ENCODE data around the gene MINDY2. TPM values are rescaled to one million over a fixed set of nuclear protein-coding genes. Genes with fewer than 3 reads are reported as not detected.
"Not testable (repeated sequence)": the region's sequence is repeated elsewhere in the genome, so short reads cannot be mapped to it uniquely, and the experiment has no call there.

The MINDY2 gene
- total and polyA plus RNA-seq, 2 experiments from 2014 or later, result 30.7 to 40.2 TPM

DNA sequence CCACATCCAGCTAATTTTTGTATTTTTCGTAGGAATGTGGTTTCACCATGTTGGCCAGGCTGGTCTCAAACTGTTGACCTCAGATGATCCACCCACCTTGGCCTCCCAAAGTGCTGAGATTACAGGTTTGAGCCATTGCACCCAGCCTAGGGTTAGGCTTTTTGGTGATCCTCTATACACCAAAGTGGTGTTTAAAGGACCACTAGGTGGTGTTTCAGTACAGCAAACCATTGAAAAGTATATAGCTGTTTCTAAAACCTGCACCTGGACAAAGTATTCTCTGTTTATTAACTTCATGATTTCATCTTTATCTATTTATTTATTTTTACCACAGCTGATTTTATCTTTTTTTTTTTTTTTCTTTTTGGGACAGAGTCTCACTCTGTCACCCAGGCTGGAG is 68.4 kb downstream of the MINDY2 start:
- no peaks in the 10 kb centered on the region for H3K36me3 ChIP-seq
- no peak overlapping the region for H3K4me3 ChIP-seq
- no peaks in the 10 kb centered on the region for H3K9me3 ChIP-seq (ENCODE audit: low read depth)
- H3K4me1 ChIP-seq (ENCODE audit: low read depth), result peaks cover 9% of the 10 kb centered on the region
- peak in 1 of 2 donors; percentile 37 for DNase-seq (ENCODE audit: low read depth in 1 of 2, low spot score in 1 of 2)
- TF ChIP-seq, protein P1, sequence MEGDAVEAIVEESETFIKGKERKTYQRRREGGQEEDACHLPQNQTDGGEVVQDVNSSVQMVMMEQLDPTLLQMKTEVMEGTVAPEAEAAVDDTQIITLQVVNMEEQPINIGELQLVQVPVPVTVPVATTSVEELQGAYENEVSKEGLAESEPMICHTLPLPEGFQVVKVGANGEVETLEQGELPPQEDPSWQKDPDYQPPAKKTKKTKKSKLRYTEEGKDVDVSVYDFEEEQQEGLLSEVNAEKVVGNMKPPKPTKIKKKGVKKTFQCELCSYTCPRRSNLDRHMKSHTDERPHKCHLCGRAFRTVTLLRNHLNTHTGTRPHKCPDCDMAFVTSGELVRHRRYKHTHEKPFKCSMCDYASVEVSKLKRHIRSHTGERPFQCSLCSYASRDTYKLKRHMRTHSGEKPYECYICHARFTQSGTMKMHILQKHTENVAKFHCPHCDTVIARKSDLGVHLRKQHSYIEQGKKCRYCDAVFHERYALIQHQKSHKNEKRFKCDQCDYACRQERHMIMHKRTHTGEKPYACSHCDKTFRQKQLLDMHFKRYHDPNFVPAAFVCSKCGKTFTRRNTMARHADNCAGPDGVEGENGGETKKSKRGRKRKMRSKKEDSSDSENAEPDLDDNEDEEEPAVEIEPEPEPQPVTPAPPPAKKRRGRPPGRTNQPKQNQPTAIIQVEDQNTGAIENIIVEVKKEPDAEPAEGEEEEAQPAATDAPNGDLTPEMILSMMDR (IDR thresholded peaks at IDR 0.05; ENCODE audit: low read depth, low read length), result peak; percentile 37
- H3K27me3 ChIP-seq, result no peaks in the 10 kb centered on the region
- H3K27ac ChIP-seq, result no peak overlapping the region

DNA sequence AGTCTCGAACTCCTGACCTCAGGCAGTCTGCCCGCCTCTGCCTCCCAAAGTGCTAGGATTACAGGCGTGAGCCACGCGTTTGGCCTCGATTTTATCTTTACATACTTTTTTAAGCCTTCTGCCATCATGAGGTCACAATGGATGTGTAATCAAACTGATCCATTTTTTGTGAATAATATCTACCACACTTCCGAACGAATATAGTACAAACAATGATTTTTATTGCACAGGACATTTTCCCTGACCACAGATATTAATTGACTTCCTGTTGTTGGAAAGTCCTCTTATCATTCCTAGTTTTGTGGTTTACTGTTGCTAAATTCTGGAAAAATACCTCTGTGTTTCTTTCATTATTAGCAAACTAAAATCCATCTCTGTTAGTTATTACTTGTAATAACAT is 68.9 kb downstream of the MINDY2 start:
- Histone ChIP-seq H3K4me1 (ENCODE audit: low read depth) (peaks cover 9% of the 10 kb centered on the region), H3K9me3 (ENCODE audit: low read depth) (no peaks in the 10 kb centered on the region), H3K27ac (no peak overlapping the region), H3K36me3 (no peaks in the 10 kb centered on the region), H3K4me3 (no peak overlapping the region), H3K27me3 (no peaks in the 10 kb centered on the region)
- peak in 1 of 2 donors; percentile 94 for DNase-seq (ENCODE audit: low read depth in 1 of 2, low spot score in 1 of 2)
- TF ChIP-seq, protein P1 (IDR thresholded peaks at IDR 0.05; ENCODE audit: low read depth, low read length), result no peak

DNA sequence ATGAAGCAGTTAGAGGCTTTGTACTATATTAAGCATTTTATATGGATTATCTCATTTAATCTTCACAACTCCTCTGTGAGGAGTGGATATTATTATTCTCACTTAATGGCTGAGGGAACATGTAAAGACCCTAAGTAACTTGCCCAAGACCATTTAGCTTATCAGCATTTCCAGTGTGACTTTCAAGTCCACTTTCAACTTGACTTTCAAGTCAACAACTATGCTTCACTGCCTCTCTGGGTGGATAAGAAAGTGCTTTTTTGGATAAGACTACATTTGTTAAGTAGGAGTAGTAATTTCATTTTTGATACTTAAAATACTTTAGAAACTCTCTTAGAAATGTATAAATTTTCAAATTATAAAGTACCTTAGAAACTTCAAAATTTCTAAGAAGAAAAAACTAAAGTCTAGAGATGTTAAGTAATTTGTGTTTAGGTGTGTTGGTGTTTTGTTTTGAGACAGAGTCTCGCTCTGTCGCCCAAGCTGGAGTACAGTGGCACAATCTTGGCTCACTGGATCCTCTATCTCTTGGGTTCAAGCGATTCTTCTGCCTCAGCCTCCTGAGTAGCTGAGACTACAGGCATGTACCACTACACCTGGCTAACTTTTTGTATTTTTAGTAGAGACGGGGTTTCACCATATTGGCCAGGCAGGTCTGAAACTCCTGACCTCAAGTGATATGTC is 71.8 kb downstream of the MINDY2 start:
- TF ChIP-seq, protein P1 (IDR thresholded peaks at IDR 0.05; ENCODE audit: low read depth, low read length), result no peak
- no peak for DNase-seq (ENCODE audit: low read depth in 1 of 2, low spot score in 1 of 2)
- Histone ChIP-seq H3K36me3 (peaks cover 4% of the 10 kb centered on the region), H3K4me3 (no peak overlapping the region), H3K27me3 (no peaks in the 10 kb centered on the region), H3K4me1 (ENCODE audit: low read depth) (peaks cover 9% of the 10 kb centered on the region), H3K9me3 (ENCODE audit: low read depth) (no peaks in the 10 kb centered on the region), H3K27ac (no peak overlapping the region)

GRCh38 chr15:58851205-58851604 is 80.1 kb downstream of the MINDY2 start:
- not testable (repeated sequence) for H3K9me3 ChIP-seq (ENCODE audit: low read depth); H3K4me1 ChIP-seq (ENCODE audit: low read depth); H3K4me3 ChIP-seq; DNase-seq (ENCODE audit: low read depth in 1 of 2, low spot score in 1 of 2); H3K27me3 ChIP-seq; H3K27ac ChIP-seq
- peaks cover 15% of the 10 kb centered on the region for H3K36me3 ChIP-seq

DNA sequence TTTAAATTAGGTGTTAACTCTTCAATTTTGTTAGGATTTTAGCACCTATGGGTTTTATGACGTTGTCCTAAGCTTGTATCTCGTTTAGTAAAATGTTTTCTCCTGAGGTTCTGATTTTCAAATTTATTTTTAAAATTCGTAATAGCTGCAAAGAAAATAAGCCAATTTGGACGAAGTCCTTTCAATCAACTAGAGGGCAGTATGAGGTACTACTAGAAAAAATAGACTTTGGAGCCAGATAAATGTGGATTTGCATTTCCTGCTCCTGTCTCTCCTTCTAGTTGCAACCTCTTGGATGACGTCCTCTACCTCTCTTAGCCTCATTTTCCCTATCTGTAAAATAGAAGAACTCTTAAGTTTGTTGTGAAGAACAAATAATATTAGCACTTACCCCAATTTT is 81.2 kb downstream of the MINDY2 start:
- peak in 1 of 2 donors; percentile 23 for DNase-seq (ENCODE audit: low read depth in 1 of 2, low spot score in 1 of 2)
- TF ChIP-seq, protein P1 (IDR thresholded peaks at IDR 0.05; ENCODE audit: low read depth, low read length), result peak; percentile 17
- peaks cover 11% of the 10 kb centered on the region for H3K36me3 ChIP-seq

GRCh38 chr15:58854593-58854992 is 83.5 kb downstream of the MINDY2 start:
- peak in 1 of 2 donors; percentile 42 for DNase-seq (ENCODE audit: low read depth in 1 of 2, low spot score in 1 of 2)
- H3K4me1 ChIP-seq (ENCODE audit: low read depth), result no peaks in the 10 kb centered on the region
- no peak overlapping the region for H3K4me3 ChIP-seq
- H3K27me3 ChIP-seq, result no peaks in the 10 kb centered on the region
- H3K36me3 ChIP-seq, result peaks cover 11% of the 10 kb centered on the region
- peak overlapping the region; percentile 5 for H3K27ac ChIP-seq
- H3K9me3 ChIP-seq (ENCODE audit: low read depth), result no peaks in the 10 kb centered on the region
- TF ChIP-seq, protein P1 (IDR thresholded peaks at IDR 0.05; ENCODE audit: low read depth, low read length), result no peak

More for the DNA sequence above, 81.2 kb downstream of the MINDY2 start:
- H3K27ac ChIP-seq, result no peak overlapping the region
- no peaks in the 10 kb centered on the region for H3K9me3 ChIP-seq (ENCODE audit: low read depth)
- H3K4me1 ChIP-seq (ENCODE audit: low read depth), result no peaks in the 10 kb centered on the region
- H3K4me3 ChIP-seq, result no peak overlapping the region
- H3K27me3 ChIP-seq, result no peaks in the 10 kb centered on the region
